Lung (tissue), 12 donors: ENCODE measurements around the gene ADGRF3. TPM values are rescaled to one million over a fixed set of nuclear protein-coding genes. Genes with fewer than 3 reads are reported as not detected.

Source experiments
- ATAC-seq: fragments of 200-7000 bp; cut with Tn5 transposase; one replicate; pipeline ENCODE4 v1.9.1; 2020; ENCODE audit warnings: moderate number of reproducible peaks; ENCODE audit not compliant: insufficient read depth, low FRiP score
- DNase-seq, 3 donors: peaks; one replicate each; pipeline ENCODE4 v3.0.0-alpha.2; 2013 to 2017
- H3K27ac ChIP-seq, 2 donors: one replicate each; pipeline ENCODE4 v1.5.1; 2013; ENCODE audit warnings: mild to moderate bottlenecking in 2 of 2, moderate library complexity in 2 of 2, control low read depth in 1 of 2, inconsistent platforms in 1 of 2, low read depth in 1 of 2, low read length in 1 of 2
- H3K27me3 ChIP-seq, 3 donors: one replicate each; pipeline ENCODE4 v1.5.1; 2013; ENCODE audit warnings: low read length in 2 of 3; ENCODE audit not compliant: control insufficient read depth in 3 of 3, insufficient read depth in 3 of 3
- H3K36me3 ChIP-seq, 4 donors: one replicate each; pipeline ENCODE4 v1.5.1; 2013; ENCODE audit warnings: low read length in 4 of 4, mild to moderate bottlenecking in 1 of 4, moderate library complexity in 1 of 4; ENCODE audit not compliant: control insufficient read depth in 4 of 4, insufficient read depth in 4 of 4
- H3K4me1 ChIP-seq, 5 donors: one replicate each; pipeline ENCODE4 v1.5.1; 2013; ENCODE audit warnings: low read length in 5 of 5, mild to moderate bottlenecking in 2 of 5, moderate library complexity in 1 of 5; ENCODE audit not compliant: control insufficient read depth in 5 of 5, insufficient read depth in 5 of 5
- H3K4me3 ChIP-seq: one replicate; pipeline ENCODE4 v1.5.1; 2013; ENCODE audit warnings: mild to moderate bottlenecking, control low read depth, moderate library complexity
- H3K9ac ChIP-seq, 2 donors: one replicate each; pipeline ENCODE4 v1.5.1; 2013; ENCODE audit warnings: low read length in 2 of 2, control low read depth in 1 of 2; ENCODE audit not compliant: insufficient read depth in 1 of 2
- H3K9me3 ChIP-seq, 4 donors: one replicate each; pipeline ENCODE4 v1.5.1; 2013; ENCODE audit warnings: low read length in 3 of 4, mild to moderate bottlenecking in 1 of 4, moderate library complexity in 1 of 4; ENCODE audit not compliant: control insufficient read depth in 4 of 4, insufficient read depth in 3 of 4
- WGBS, 2 donors: extraction: QIAGEN DNeasy Blood & Tissue Kit; methylation state at CpG; one replicate each; pipeline ENCODE4 v1.1.7; 2013; 5-methylcytosine and 5-hydroxymethylcytosine counted together
- polyA plus RNA-seq, 2 donors: library from polyadenylated mRNA; stranded (reverse); fragments of 200-250 nt; gene quantifications; one replicate each; pipeline ENCODE4 v1.2.1, GENCODE V29; 2013
- total RNA-seq, 2 donors: library from RNA; depleted of rRNA in 1 of 2; stranded (reverse); fragments of >200 nt in 1 of 2; gene quantifications; one replicate each; pipeline ENCODE4 v1.2.1, GENCODE V29; 2014 to 2021
- TF ChIP-seq, protein P1 (sequence below): IDR thresholded peaks from 2 replicates; pipeline ENCODE4 v1.5.1; 2012; ENCODE audit warnings: mild to moderate bottlenecking; ENCODE audit errors: control extremely low read depth, extremely low read depth
- donor health status: control.
- donor health status: control.
- donor health status: Bipolar disorder and iron deficiency.
- donor health status: healthy.
- donor health status: DM: yes; HTN: yes; CAD: no.

The ADGRF3 gene
- total and polyA plus RNA-seq, 4 donors: 0.10 to 3.9 (median 0.24) TPM

DNA sequence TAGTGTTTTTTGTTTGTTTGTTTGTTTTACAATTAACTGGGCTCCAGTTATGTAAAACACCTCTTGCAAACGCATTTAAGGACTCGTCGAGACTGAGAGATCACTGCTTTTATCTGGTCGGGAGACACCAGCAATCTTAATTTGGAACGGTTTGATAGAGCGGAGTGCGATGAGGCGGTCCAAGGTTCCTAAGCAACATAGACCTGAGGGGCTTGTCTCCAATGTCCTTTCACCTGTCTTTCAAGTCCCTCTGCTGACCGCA is 1.4 kb downstream of the ADGRF3 start:
- H3K27ac ChIP-seq: peak overlapping the region; percentile 92 to 96
- H3K4me3 ChIP-seq: peak overlapping the region; percentile 92
- H3K36me3 ChIP-seq: peaks cover 0 to 1% (median 0%) of the 10 kb centered on the region in 4 donors
- 0% methylated on average over 9 of the region's 9 CpGs for WGBS, 2 donors
- no peak for ATAC-seq
- no peaks in the 10 kb centered on the region for H3K27me3 ChIP-seq
- peak overlapping the region; percentile 91 to 99 for H3K9ac ChIP-seq
- peaks cover 0 to 26% (median 6%) of the 10 kb centered on the region in 5 donors for H3K4me1 ChIP-seq
- TF ChIP-seq, protein P1, sequence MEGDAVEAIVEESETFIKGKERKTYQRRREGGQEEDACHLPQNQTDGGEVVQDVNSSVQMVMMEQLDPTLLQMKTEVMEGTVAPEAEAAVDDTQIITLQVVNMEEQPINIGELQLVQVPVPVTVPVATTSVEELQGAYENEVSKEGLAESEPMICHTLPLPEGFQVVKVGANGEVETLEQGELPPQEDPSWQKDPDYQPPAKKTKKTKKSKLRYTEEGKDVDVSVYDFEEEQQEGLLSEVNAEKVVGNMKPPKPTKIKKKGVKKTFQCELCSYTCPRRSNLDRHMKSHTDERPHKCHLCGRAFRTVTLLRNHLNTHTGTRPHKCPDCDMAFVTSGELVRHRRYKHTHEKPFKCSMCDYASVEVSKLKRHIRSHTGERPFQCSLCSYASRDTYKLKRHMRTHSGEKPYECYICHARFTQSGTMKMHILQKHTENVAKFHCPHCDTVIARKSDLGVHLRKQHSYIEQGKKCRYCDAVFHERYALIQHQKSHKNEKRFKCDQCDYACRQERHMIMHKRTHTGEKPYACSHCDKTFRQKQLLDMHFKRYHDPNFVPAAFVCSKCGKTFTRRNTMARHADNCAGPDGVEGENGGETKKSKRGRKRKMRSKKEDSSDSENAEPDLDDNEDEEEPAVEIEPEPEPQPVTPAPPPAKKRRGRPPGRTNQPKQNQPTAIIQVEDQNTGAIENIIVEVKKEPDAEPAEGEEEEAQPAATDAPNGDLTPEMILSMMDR: no peak
- DNase-seq: no peak
- H3K9me3 ChIP-seq: no peaks in the 10 kb centered on the region

DNA sequence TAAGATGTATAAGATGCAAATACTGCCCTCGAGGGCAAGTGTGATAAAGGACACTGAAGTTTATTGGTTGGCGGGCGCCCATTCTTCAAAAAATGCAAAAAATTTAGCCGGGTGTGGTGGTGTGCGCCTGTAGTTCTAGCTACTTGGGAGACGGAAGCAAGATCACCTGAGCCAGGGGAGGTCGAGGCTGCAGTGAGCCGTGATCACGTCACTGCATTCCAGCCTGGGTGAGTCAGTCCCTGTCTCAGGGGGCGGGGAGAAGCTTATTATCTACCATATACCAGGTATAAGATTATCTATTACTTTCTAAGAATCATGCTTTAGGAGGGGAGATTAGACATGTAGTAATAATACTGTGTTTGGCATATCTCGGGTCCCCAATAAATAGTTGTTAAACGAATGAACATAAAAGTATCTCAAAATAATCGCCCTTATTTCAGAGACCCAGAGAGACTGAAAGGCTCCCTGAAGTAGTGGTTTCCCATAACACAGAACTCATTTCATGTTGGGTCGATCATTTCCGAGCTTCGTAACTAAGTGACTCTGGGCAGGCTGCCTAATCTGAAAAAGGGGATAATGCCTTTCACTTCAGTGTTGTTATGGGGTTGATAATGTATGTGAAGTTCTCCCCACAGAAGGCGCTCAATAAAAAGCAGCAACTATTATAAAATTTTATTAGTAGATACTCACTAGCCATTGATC is 1.9 kb downstream of the ADGRF3 start:
- peaks cover 0 to 26% (median 6%) of the 10 kb centered on the region in 5 donors for H3K4me1 ChIP-seq
- no peaks in the 10 kb centered on the region for H3K27me3 ChIP-seq
- 47 to 53% methylated on average over 17 of the region's 17 CpGs for WGBS, 2 donors
- H3K4me3 ChIP-seq: no peak overlapping the region
- H3K36me3 ChIP-seq: peaks cover 0 to 1% (median 0%) of the 10 kb centered on the region in 4 donors
- DNase-seq: peak; percentile 20 to 59 (median 44)
- H3K9me3 ChIP-seq: no peaks in the 10 kb centered on the region
- H3K27ac ChIP-seq: peak overlapping the region in 1 of 2 donors; percentile 92
- H3K9ac ChIP-seq: peak overlapping the region; percentile 91 to 99
- TF ChIP-seq, protein P1: no peak
- no peak for ATAC-seq

GRCh38 chr2:26340831-26341230 is 5.8 kb downstream of the ADGRF3 start:
- DNase-seq (no peak), ATAC-seq (no peak)
- Histone ChIP-seq H3K36me3 (peaks cover 0 to 1% (median 0%) of the 10 kb centered on the region in 4 donors), H3K4me3 (no peak overlapping the region), H3K27me3 (no peaks in the 10 kb centered on the region), H3K9ac (no peak overlapping the region), H3K9me3 (no peaks in the 10 kb centered on the region), H3K4me1 (peaks cover 0 to 11% (median 1%) of the 10 kb centered on the region in 5 donors), H3K27ac (no peak overlapping the region)
- 77 to 86% methylated on average over 3 of the region's 3 CpGs for WGBS, 2 donors
- TF ChIP-seq, protein P1: no peak

- 90 to 92% methylated on average over 2 of the region's 2 CpGs for WGBS, 2 donors
- Histone ChIP-seq H3K9ac (no peak overlapping the region), H3K36me3 (no peaks in the 10 kb centered on the region), H3K27me3 (no peaks in the 10 kb centered on the region), H3K4me1 (peaks cover 0 to 11% (median 0%) of the 10 kb centered on the region in 5 donors), H3K27ac (no peak overlapping the region), H3K4me3 (no peak overlapping the region), H3K9me3 (no peaks in the 10 kb centered on the region)
- DNase-seq (no peak), ATAC-seq (no peak)
- TF ChIP-seq, protein P1: no peak
These were observed 9.3 kb downstream of the ADGRF3 start for GRCh38 chr2:26337298-26337697.
